Mesodermal cell (in vitro differentiated cells): ENCODE measurements around the gene DOCK4.

Experiments
- H3K27ac ChIP-seq: 2 replicates; pipeline ENCODE4 v1.7.0; 2013; ENCODE audit warnings: mild to moderate bottlenecking, low read depth, low read length, moderate library complexity; ENCODE audit not compliant: severe bottlenecking
- H3K36me3 ChIP-seq: 2 replicates; pipeline ENCODE4 v1.7.1; 2013; ENCODE audit warnings: mild to moderate bottlenecking, low read length, moderate library complexity; ENCODE audit not compliant: control insufficient read depth, insufficient read depth
- H3K4me1 ChIP-seq: one replicate; pipeline ENCODE4 v1.7.1; 2013; ENCODE audit warnings: mild to moderate bottlenecking, low read length; ENCODE audit not compliant: insufficient read depth, control insufficient read depth, poor library complexity, severe bottlenecking
- H3K4me3 ChIP-seq: 2 replicates; pipeline ENCODE4 v1.7.0; 2013; ENCODE audit warnings: low read length, control low read depth, mild to moderate bottlenecking; ENCODE audit not compliant: insufficient read depth, poor library complexity, severe bottlenecking; ENCODE audit errors: extremely low read depth
- H3K9me3 ChIP-seq: 2 replicates; pipeline ENCODE4 v1.7.1; 2013; ENCODE audit warnings: mild to moderate bottlenecking, low read length, moderate library complexity; ENCODE audit not compliant: control insufficient read depth
- WGBS, 2 experiments: methylation state at CpG; one replicate each; pipeline ENCODE4 v1.1.5; 2013; ENCODE audit warnings: missing lambda C conversion rate in 2 of 2; ENCODE audit not compliant: insufficient coverage in 2 of 2; 5-methylcytosine and 5-hydroxymethylcytosine counted together

Gene DOCK4

DNA sequence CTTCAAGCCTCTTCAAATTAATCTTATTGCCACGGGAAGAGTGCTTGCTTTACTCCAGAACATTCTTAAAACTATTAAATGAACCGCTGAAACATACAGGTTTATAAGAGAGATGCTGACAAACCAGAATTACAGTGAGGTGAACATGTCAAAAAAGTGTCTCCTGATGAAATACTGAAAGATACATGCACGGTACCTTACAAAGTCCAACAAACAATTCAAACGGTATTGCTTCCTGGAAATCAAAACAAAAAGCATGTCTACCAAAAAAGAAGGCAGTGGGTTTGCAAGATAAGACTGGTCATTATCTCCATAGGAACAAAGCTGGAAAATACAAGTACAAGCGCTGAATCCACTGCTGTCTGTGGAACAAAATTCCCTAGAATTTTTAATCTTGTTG is 174.5 kb downstream of the DOCK4 start:
- 72 to 100% methylated on average over 3 to 4 of the region's 5 CpGs for WGBS, 2 experiments

GRCh38 chr7:112025556-112025955 is 180.6 kb downstream of the DOCK4 start:
- 83% methylated on average over 2 of the region's 2 CpGs for WGBS, 2 experiments

More for the DNA sequence above, 174.5 kb downstream of the DOCK4 start:
- H3K4me3 ChIP-seq, result no peak overlapping the region
- peaks cover 7% of the 10 kb centered on the region for H3K4me1 ChIP-seq
- no peaks in the 10 kb centered on the region for H3K36me3 ChIP-seq
- no peak overlapping the region for H3K27ac ChIP-seq
- H3K9me3 ChIP-seq, result no peaks in the 10 kb centered on the region

GRCh38 chr7:112023786-112024185 is 182.4 kb downstream of the DOCK4 start:
- H3K4me1 ChIP-seq, result no peaks in the 10 kb centered on the region
- H3K9me3 ChIP-seq, result no peaks in the 10 kb centered on the region
- no peak overlapping the region for H3K27ac ChIP-seq
- no peaks in the 10 kb centered on the region for H3K36me3 ChIP-seq
- H3K4me3 ChIP-seq, result no peak overlapping the region
- WGBS, 2 experiments, result 96 to 100% methylated on average over 1 to 5 of the region's 6 CpGs

More at GRCh38 chr7:112025556-112025955, 180.6 kb downstream of the DOCK4 start:
- Histone ChIP-seq H3K4me1 (no peaks in the 10 kb centered on the region), H3K36me3 (no peaks in the 10 kb centered on the region), H3K4me3 (no peak overlapping the region), H3K27ac (no peak overlapping the region), H3K9me3 (no peaks in the 10 kb centered on the region)

DNA sequence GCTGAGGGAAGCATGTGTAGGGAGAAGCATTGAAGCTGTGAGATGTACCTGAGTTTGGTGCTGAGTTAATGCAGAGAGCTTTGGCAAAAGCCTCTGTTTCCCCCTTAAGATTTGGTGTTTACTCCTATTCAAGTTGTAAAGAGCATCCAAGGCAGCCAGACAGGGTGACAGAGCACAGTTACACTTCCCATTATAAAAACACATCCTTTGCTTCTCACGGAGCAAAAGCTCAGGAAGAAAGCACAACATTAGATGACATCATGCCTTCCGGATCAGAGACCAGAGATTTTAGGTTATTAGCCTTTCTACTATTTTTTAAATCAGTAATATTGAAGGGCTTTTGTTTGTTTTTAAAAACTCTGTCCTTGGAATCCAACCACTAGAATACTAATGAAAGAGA is 182.9 kb downstream of the DOCK4 start:
- no peaks in the 10 kb centered on the region for H3K36me3 ChIP-seq
- H3K9me3 ChIP-seq, result no peaks in the 10 kb centered on the region
- H3K4me3 ChIP-seq, result no peak overlapping the region
- no peaks in the 10 kb centered on the region for H3K4me1 ChIP-seq
- 80% methylated on average over 1 of the region's 2 CpGs; no CpG with 5 or more reads in 1 of the 2 experiments for WGBS, 2 experiments
- no peak overlapping the region for H3K27ac ChIP-seq

- no peaks in the 10 kb centered on the region for H3K36me3 ChIP-seq
- no peak overlapping the region for H3K27ac ChIP-seq
- no peaks in the 10 kb centered on the region for H3K9me3 ChIP-seq
- H3K4me1 ChIP-seq, result no peaks in the 10 kb centered on the region
- no peak overlapping the region for H3K4me3 ChIP-seq
- WGBS, 2 experiments, result 78 to 93% methylated on average over 3 of the region's 6 CpGs
Measured at GRCh38 chr7:112022128-112022527, 184.1 kb downstream of the DOCK4 start.

- H3K9me3 ChIP-seq, result no peaks in the 10 kb centered on the region
- WGBS, 2 experiments, result 76 to 83% methylated on average over 3 to 4 of the region's 7 CpGs
- no peaks in the 10 kb centered on the region for H3K4me1 ChIP-seq
- H3K27ac ChIP-seq, result no peak overlapping the region
- H3K4me3 ChIP-seq, result no peak overlapping the region
- no peaks in the 10 kb centered on the region for H3K36me3 ChIP-seq
Measured at GRCh38 chr7:112021379-112022044, 184.7 kb downstream of the DOCK4 start.

DNA sequence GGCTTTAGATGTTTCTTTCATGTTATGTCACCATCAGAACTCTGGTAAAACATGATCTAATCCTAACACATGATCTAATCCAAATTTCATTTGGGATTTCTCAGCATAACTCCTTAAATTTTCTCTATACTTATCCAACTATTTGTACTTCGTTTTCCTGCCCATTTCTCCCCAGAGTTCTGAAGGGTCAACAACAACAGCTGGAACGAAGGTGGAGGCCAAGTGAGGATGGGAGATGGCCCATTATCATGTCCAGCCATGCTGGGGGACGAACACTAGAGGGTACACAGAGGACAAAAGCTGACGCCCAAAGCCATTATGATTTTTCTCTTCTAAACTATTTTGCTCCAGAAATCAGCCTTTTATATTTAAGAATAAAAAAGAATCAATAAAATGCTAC is 185.4 kb downstream of the DOCK4 start:
- no peaks in the 10 kb centered on the region for H3K9me3 ChIP-seq
- WGBS, 2 experiments, result 80 to 94% methylated on average over 1 to 2 of the region's 4 CpGs

DNA sequence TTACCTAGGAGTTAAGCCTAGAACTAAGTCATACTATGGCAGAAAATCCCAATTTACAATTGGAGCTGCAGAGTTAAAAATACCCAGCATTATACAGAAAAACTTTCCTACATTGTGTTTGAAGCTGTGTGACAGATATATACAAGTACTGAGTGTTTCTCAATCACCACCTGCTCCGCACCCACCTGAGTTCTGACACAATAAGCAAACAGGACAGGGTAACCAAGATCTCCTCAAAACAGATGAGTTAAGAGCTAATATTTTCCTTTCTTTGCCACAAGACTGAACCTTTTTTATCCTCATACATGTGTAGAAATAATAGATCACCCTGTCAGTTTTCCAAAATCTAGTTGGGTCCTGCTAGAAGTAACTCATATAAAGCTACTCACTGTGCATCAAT is 186.3 kb downstream of the DOCK4 start:
- H3K4me1 ChIP-seq, result no peaks in the 10 kb centered on the region
- 71 to 100% methylated on average over 1 of the region's 1 CpG for WGBS, 2 experiments
- no peaks in the 10 kb centered on the region for H3K9me3 ChIP-seq
- H3K27ac ChIP-seq, result no peak overlapping the region
- H3K36me3 ChIP-seq, result no peaks in the 10 kb centered on the region
- H3K4me3 ChIP-seq, result no peak overlapping the region

More for the DNA sequence above, 185.4 kb downstream of the DOCK4 start:
- Histone ChIP-seq H3K27ac (no peak overlapping the region), H3K36me3 (no peaks in the 10 kb centered on the region), H3K4me3 (no peak overlapping the region), H3K4me1 (no peaks in the 10 kb centered on the region)

- H3K4me3 ChIP-seq, result no peak overlapping the region
Measured at GRCh38 chr7:112018305-112019030, 187.7 kb downstream of the DOCK4 start.

DNA sequence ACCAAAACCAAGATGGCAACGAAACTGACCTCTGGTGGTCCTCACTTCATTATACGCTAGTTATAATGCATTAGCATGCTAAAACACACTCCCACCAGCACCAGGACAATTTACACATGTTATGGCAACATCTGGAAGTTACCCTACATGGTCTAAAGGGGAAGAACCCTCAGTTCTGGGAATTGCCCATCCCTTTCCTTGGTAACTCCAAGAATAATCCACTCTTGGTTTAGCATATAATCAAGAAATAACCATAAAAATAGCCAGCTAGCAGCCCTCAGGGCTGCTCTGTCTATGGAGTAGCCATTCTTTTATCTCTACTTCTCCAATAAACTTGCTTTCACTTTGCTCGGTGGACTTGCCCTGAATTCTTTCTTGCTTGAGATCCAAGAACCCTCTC is 191.1 kb downstream of the DOCK4 start:
- no peaks in the 10 kb centered on the region for H3K36me3 ChIP-seq
- H3K27ac ChIP-seq, result no peak overlapping the region
- 73% methylated on average over 2 of the region's 3 CpGs; no CpG with 5 or more reads in 1 of the 2 experiments for WGBS, 2 experiments
- peaks cover 2% of the 10 kb centered on the region for H3K4me1 ChIP-seq
- H3K4me3 ChIP-seq, result no peak overlapping the region
- no peaks in the 10 kb centered on the region for H3K9me3 ChIP-seq

More at GRCh38 chr7:112018305-112019030, 187.7 kb downstream of the DOCK4 start:
- no peaks in the 10 kb centered on the region for H3K9me3 ChIP-seq
- H3K36me3 ChIP-seq, result no peaks in the 10 kb centered on the region
- peaks cover 2% of the 10 kb centered on the region for H3K4me1 ChIP-seq
- no peak overlapping the region for H3K27ac ChIP-seq

DNA sequence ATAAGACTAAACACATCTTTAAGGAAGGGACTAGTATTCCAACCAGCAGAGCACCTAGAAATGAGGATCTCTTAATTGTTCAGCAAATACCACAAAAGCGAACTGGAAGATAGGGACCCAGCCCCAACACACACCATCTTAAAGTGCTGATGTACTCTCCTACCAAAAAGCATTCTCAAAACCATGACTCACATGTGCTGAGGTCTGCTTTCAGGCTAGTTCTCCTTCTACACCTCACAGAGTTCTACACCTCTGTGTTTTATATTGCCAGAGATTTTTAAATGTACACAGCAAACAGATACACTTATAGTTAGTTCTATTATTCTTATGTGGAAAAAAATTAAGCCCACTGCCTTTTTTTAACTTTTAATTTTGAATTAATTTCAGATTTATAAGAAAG is 191.9 kb downstream of the DOCK4 start:
- H3K4me3 ChIP-seq, result no peak overlapping the region
- H3K27ac ChIP-seq, result no peak overlapping the region
- 75 to 100% methylated on average over 1 of the region's 1 CpG for WGBS, 2 experiments
- H3K36me3 ChIP-seq, result no peaks in the 10 kb centered on the region
- no peaks in the 10 kb centered on the region for H3K9me3 ChIP-seq
- peaks cover 2% of the 10 kb centered on the region for H3K4me1 ChIP-seq
